ENCODE results near the gene XRN1.

Gene XRN1

GRCh38 chr3:142276781-142277180, 171.1 kb downstream of the XRN1 start:
- no peak for DNase-seq (ENCODE audit: low read depth, low spot score)
- TF ChIP-seq EZH2 (IDR thresholded peaks at IDR 0.05) = no peak
- TF ChIP-seq FOXP2 (optimal IDR thresholded peaks at IDR 0.05; ENCODE audit: control extremely low read depth, extremely low read length, insufficient read depth) = no peak
- no peak for TF ChIP-seq POLR2AphosphoS5 (IDR thresholded peaks at IDR 0.05; ENCODE audit: borderline replicate concordance, low read depth, low read length)
- H3K4me3 ChIP-seq = no peak overlapping the region
- H3K36me3 ChIP-seq (ENCODE audit: insufficient read depth, low read length) = no peaks in the 10 kb centered on the region
- no peaks in the 10 kb centered on the region for H3K9me3 ChIP-seq (ENCODE audit: low read depth, low read length)
- no peak overlapping the region for H3K9ac ChIP-seq (ENCODE audit: insufficient read length)
- no peak overlapping the region for H3K27ac ChIP-seq

DNA sequence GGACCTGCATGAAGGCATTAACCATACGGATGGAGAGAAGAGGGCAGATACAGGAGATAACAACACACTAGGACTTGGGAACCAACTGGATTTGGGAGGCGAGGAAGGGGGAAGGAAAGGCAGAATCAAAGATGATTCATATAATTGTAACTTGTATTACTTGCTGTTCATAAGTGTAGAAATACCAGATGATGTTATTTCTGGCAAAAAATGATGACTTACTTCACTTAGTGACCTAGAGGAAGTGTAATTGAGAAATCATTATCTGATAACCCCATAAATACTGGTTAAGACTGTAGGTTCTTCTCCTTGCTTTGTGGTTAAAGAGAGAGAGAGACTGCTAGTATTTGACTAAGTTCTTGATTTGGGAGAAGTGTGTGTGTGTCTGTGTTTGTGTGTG, 172.0 kb downstream of the XRN1 start:
- TF ChIP-seq EZH2 (IDR thresholded peaks at IDR 0.05) = no peak
- no peak overlapping the region for H3K4me3 ChIP-seq
- DNase-seq (ENCODE audit: low read depth, low spot score) = no peak
- no peak overlapping the region for H3K9ac ChIP-seq (ENCODE audit: insufficient read length)
- H3K27ac ChIP-seq = no peak overlapping the region
- no peaks in the 10 kb centered on the region for H3K9me3 ChIP-seq (ENCODE audit: low read depth, low read length)
- no peaks in the 10 kb centered on the region for H3K36me3 ChIP-seq (ENCODE audit: insufficient read depth, low read length)

DNA sequence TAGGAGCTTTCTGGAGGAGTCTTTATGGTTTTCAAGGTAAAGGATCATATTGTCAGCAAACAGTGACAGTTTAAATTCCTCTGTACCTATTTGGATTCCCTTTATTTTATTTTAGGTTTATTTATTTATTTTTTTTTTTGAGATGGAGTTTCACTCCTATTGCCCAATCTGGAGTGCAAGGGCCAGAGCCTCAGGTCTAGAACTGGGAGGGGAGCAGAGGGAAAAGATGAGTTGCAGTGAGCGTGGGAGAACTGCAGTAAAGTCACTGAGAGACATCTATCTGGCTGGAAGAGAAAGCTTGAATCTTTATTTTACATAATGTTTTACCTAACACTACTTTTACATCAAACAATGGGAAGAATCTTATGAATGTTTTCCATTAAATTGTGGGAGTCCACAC, 172.9 kb downstream of the XRN1 start:
- no peak for DNase-seq (ENCODE audit: low read depth, low spot score)
- H3K9me3 ChIP-seq (ENCODE audit: low read depth, low read length) = no peaks in the 10 kb centered on the region
- TF ChIP-seq FOXP2 (optimal IDR thresholded peaks at IDR 0.05; ENCODE audit: control extremely low read depth, extremely low read length, insufficient read depth) (no peak), POLR2AphosphoS5 (IDR thresholded peaks at IDR 0.05; ENCODE audit: borderline replicate concordance, low read depth, low read length) (no peak), EZH2 (IDR thresholded peaks at IDR 0.05) (no peak)
- H3K9ac ChIP-seq (ENCODE audit: insufficient read length) = no peak overlapping the region
- no peaks in the 10 kb centered on the region for H3K36me3 ChIP-seq (ENCODE audit: insufficient read depth, low read length)
- no peak overlapping the region for H3K27ac ChIP-seq
- no peak overlapping the region for H3K4me3 ChIP-seq

GRCh38 chr3:142273501-142273900, 174.3 kb downstream of the XRN1 start:
- no peaks in the 10 kb centered on the region for H3K36me3 ChIP-seq (ENCODE audit: insufficient read depth, low read length)
- H3K4me3 ChIP-seq = no peak overlapping the region
- no peak overlapping the region for H3K27ac ChIP-seq
- no peak overlapping the region for H3K9ac ChIP-seq (ENCODE audit: insufficient read length)
- no peak for TF ChIP-seq FOXP2 (optimal IDR thresholded peaks at IDR 0.05; ENCODE audit: control extremely low read depth, extremely low read length, insufficient read depth)
- TF ChIP-seq POLR2AphosphoS5 (IDR thresholded peaks at IDR 0.05; ENCODE audit: borderline replicate concordance, low read depth, low read length) = no peak
- TF ChIP-seq EZH2 (IDR thresholded peaks at IDR 0.05) = no peak
- H3K9me3 ChIP-seq (ENCODE audit: low read depth, low read length) = no peaks in the 10 kb centered on the region
- no peak for DNase-seq (ENCODE audit: low read depth, low spot score)

DNA sequence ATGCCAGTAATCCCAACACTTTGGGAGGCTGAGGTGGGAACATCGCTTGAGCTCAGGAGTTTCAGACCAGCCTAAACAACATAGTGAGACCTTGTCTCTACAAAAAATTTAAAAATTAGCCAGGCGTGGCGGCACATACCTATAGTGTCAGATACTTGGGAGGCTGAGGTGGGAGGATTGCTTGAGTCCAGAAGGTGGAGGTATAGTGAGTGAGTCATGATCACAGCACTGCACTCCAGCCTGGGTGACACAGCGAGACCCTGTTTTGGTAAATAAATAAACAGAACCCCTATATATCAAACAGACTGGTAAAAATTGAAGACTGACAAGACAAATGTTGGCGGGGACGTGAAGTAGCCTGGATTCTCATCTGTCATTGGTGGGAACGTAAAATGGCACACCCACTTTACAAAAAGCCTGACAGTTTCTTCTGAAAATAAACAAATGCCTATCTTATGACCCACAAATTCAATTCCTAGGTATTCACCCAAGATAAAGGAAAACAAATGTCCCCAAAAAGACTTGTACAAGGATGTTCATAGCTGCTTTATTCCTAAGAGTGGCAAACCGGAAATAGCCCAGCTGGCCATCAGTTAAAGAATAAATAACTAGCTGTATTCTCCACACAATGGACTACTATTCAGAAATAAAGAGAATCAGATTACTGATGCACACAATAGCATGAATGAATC, 175.5 kb downstream of the XRN1 start:
- Histone ChIP-seq H3K9me3 (ENCODE audit: low read depth, low read length) (no peaks in the 10 kb centered on the region), H3K27ac (no peak overlapping the region), H3K9ac (ENCODE audit: insufficient read length) (no peak overlapping the region), H3K36me3 (ENCODE audit: insufficient read depth, low read length) (no peaks in the 10 kb centered on the region), H3K4me3 (no peak overlapping the region)
- DNase-seq (ENCODE audit: low read depth, low spot score) = no peak
- TF ChIP-seq POLR2AphosphoS5 (IDR thresholded peaks at IDR 0.05; ENCODE audit: borderline replicate concordance, low read depth, low read length) (no peak), FOXP2 (optimal IDR thresholded peaks at IDR 0.05; ENCODE audit: control extremely low read depth, extremely low read length, insufficient read depth) (no peak), EZH2 (IDR thresholded peaks at IDR 0.05) (no peak)

- Histone ChIP-seq H3K27ac (no peak overlapping the region), H3K9ac (ENCODE audit: insufficient read length) (no peak overlapping the region), H3K9me3 (ENCODE audit: low read depth, low read length) (no peaks in the 10 kb centered on the region), H3K36me3 (ENCODE audit: insufficient read depth, low read length) (no peaks in the 10 kb centered on the region), H3K4me3 (no peak overlapping the region)
- no peak for TF ChIP-seq EZH2 (IDR thresholded peaks at IDR 0.05)
- TF ChIP-seq FOXP2 (optimal IDR thresholded peaks at IDR 0.05; ENCODE audit: control extremely low read depth, extremely low read length, insufficient read depth) = no peak
- no peak for TF ChIP-seq POLR2AphosphoS5 (IDR thresholded peaks at IDR 0.05; ENCODE audit: borderline replicate concordance, low read depth, low read length)
- no peak for DNase-seq (ENCODE audit: low read depth, low spot score)
These were observed 177.4 kb downstream of the XRN1 start for GRCh38 chr3:142270407-142270806.

- no peak overlapping the region for H3K27ac ChIP-seq
- no peak overlapping the region for H3K4me3 ChIP-seq
- DNase-seq (ENCODE audit: low read depth, low spot score) = no peak
- TF ChIP-seq POLR2AphosphoS5 (IDR thresholded peaks at IDR 0.05; ENCODE audit: borderline replicate concordance, low read depth, low read length) = no peak
- no peak for TF ChIP-seq FOXP2 (optimal IDR thresholded peaks at IDR 0.05; ENCODE audit: control extremely low read depth, extremely low read length, insufficient read depth)
- no peak for TF ChIP-seq EZH2 (IDR thresholded peaks at IDR 0.05)
- no peaks in the 10 kb centered on the region for H3K9me3 ChIP-seq (ENCODE audit: low read depth, low read length)
- H3K9ac ChIP-seq (ENCODE audit: insufficient read length) = no peak overlapping the region
- no peaks in the 10 kb centered on the region for H3K36me3 ChIP-seq (ENCODE audit: insufficient read depth, low read length)
These were observed 178.1 kb downstream of the XRN1 start for GRCh38 chr3:142269767-142270166.

- Histone ChIP-seq H3K4me3 (no peak overlapping the region), H3K9ac (ENCODE audit: insufficient read length) (no peak overlapping the region), H3K27ac (no peak overlapping the region), H3K9me3 (ENCODE audit: low read depth, low read length) (no peaks in the 10 kb centered on the region), H3K36me3 (ENCODE audit: insufficient read depth, low read length) (no peaks in the 10 kb centered on the region)
- no peak for DNase-seq (ENCODE audit: low read depth, low spot score)
- TF ChIP-seq FOXP2 (optimal IDR thresholded peaks at IDR 0.05; ENCODE audit: control extremely low read depth, extremely low read length, insufficient read depth) (no peak), EZH2 (IDR thresholded peaks at IDR 0.05) (no peak), POLR2AphosphoS5 (IDR thresholded peaks at IDR 0.05; ENCODE audit: borderline replicate concordance, low read depth, low read length) (no peak)
These were observed 179.4 kb downstream of the XRN1 start for GRCh38 chr3:142268426-142268825.

GRCh38 chr3:142267269-142267668, 180.6 kb downstream of the XRN1 start:
- no peak for TF ChIP-seq FOXP2 (optimal IDR thresholded peaks at IDR 0.05; ENCODE audit: control extremely low read depth, extremely low read length, insufficient read depth)
- TF ChIP-seq EZH2 (IDR thresholded peaks at IDR 0.05) = no peak
- no peak for TF ChIP-seq POLR2AphosphoS5 (IDR thresholded peaks at IDR 0.05; ENCODE audit: borderline replicate concordance, low read depth, low read length)
- no peak overlapping the region for H3K4me3 ChIP-seq
- no peaks in the 10 kb centered on the region for H3K9me3 ChIP-seq (ENCODE audit: low read depth, low read length)
- no peak overlapping the region for H3K9ac ChIP-seq (ENCODE audit: insufficient read length)
- no peaks in the 10 kb centered on the region for H3K36me3 ChIP-seq (ENCODE audit: insufficient read depth, low read length)
- no peak overlapping the region for H3K27ac ChIP-seq
- DNase-seq (ENCODE audit: low read depth, low spot score) = no peak
